ENCODE results near the gene CACFD1.

CACFD1 gene

GRCh38 chr9:133512253-133513213 is 52.8 kb downstream of the CACFD1 start:
- Histone ChIP-seq H4K91ac (ENCODE audit: low read depth, low read length, poor library complexity) (no peak overlapping the region), H2BK5ac (ENCODE audit: low read length) (peak overlapping the region; percentile 4), H3K14ac (ENCODE audit: low read length) (peak overlapping the region; percentile 11), H2BK120ac (ENCODE audit: low read depth, low read length) (no peak overlapping the region), H3K4me3 (ENCODE audit: low read length in 2 of 2) (peak overlapping the region in 1 of 2 donors; percentile 65), H2AFZ (ENCODE audit: low read length) (no peak overlapping the region), H3K9ac (ENCODE audit: low read depth, low read length, poor library complexity) (peak overlapping the region; percentile 82), H3K4me2 (ENCODE audit: insufficient read depth, low read length, poor library complexity, severe bottlenecking) (no peak overlapping the region), H3K4me1 (ENCODE audit: control insufficient read depth in 2 of 2, insufficient read depth in 1 of 2, low read depth in 1 of 2, low read length in 2 of 2) (peaks cover 14 to 18% of the 10 kb centered on the region in 2 donors), H3K4ac (ENCODE audit: low read length) (no peak overlapping the region), H3K27me3 (ENCODE audit: control insufficient read depth in 3 of 3, insufficient read depth in 3 of 3, low read depth in 1 of 3, low read length in 3 of 3) (peaks cover 0 to 15% (median 2%) of the 10 kb centered on the region in 3 experiments), H3K9me3 (replicated peaks in 1 of 2; ENCODE audit: control insufficient read depth in 2 of 2, insufficient read depth in 1 of 2, low read depth in 1 of 2, low read length in 2 of 2) (peaks cover 0 to 9% of the 10 kb centered on the region in 2 donors), H3K79me1 (ENCODE audit: low read depth, low read length) (peaks cover 9% of the 10 kb centered on the region), H2BK15ac (ENCODE audit: low read length) (peak overlapping the region; percentile 72), H4K8ac (ENCODE audit: low read depth, low read length) (peak overlapping the region; percentile 89), H2AK5ac (ENCODE audit: low read depth, low read length) (peak overlapping the region; percentile 76), H3K27ac (replicated peaks; ENCODE audit: low read length) (no peak overlapping the region), H3K18ac (ENCODE audit: low read length) (peak overlapping the region; percentile 20), H3K23ac (ENCODE audit: low read depth, low read length, poor library complexity) (peak overlapping the region; percentile 46), H2BK12ac (ENCODE audit: low read length) (no peak overlapping the region), H3K36me3 (replicated peaks in 1 of 2; ENCODE audit: control insufficient read depth in 2 of 2, insufficient read depth in 2 of 2, low read length in 2 of 2) (peaks cover 0 to 4% of the 10 kb centered on the region in 2 donors)
- whole genome bisulfite sequencing, 2 donors (ENCODE audit: extremely low coverage in 2 of 2, insufficient read length in 2 of 2, insufficient replicate concordance in 1 of 2) = no CpG with 5 or more reads among the region's 19 CpGs
- no peak for DNase-seq (ENCODE audit: low spot score)

- Histone ChIP-seq H3K4me3 (ENCODE audit: low read length in 2 of 2) (no peak overlapping the region), H3K18ac (ENCODE audit: low read length) (peak overlapping the region; percentile 53), H3K36me3 (replicated peaks in 1 of 2; ENCODE audit: control insufficient read depth in 2 of 2, insufficient read depth in 2 of 2, low read length in 2 of 2) (peaks cover 0 to 4% of the 10 kb centered on the region in 2 donors), H2BK15ac (ENCODE audit: low read length) (peak overlapping the region; percentile 72), H3K4me1 (ENCODE audit: control insufficient read depth in 2 of 2, insufficient read depth in 1 of 2, low read depth in 1 of 2, low read length in 2 of 2) (peaks cover 14 to 18% of the 10 kb centered on the region in 2 donors), H3K79me1 (ENCODE audit: low read depth, low read length) (peaks cover 9% of the 10 kb centered on the region), H3K23ac (ENCODE audit: low read depth, low read length, poor library complexity) (peak overlapping the region; percentile 40), H2BK120ac (ENCODE audit: low read depth, low read length) (no peak overlapping the region), H4K91ac (ENCODE audit: low read depth, low read length, poor library complexity) (no peak overlapping the region), H4K8ac (ENCODE audit: low read depth, low read length) (no peak overlapping the region), H3K9ac (ENCODE audit: low read depth, low read length, poor library complexity) (no peak overlapping the region), H3K27ac (replicated peaks; ENCODE audit: low read length) (no peak overlapping the region), H3K9me3 (replicated peaks in 1 of 2; ENCODE audit: control insufficient read depth in 2 of 2, insufficient read depth in 1 of 2, low read depth in 1 of 2, low read length in 2 of 2) (peaks cover 0 to 9% of the 10 kb centered on the region in 2 donors), H2BK12ac (ENCODE audit: low read length) (no peak overlapping the region), H2AFZ (ENCODE audit: low read length) (no peak overlapping the region), H3K4me2 (ENCODE audit: insufficient read depth, low read length, poor library complexity, severe bottlenecking) (no peak overlapping the region), H3K4ac (ENCODE audit: low read length) (no peak overlapping the region), H2BK5ac (ENCODE audit: low read length) (peak overlapping the region; percentile 4), H3K27me3 (ENCODE audit: control insufficient read depth in 3 of 3, insufficient read depth in 3 of 3, low read depth in 1 of 3, low read length in 3 of 3) (peaks cover 0 to 8% (median 2%) of the 10 kb centered on the region in 3 experiments), H3K14ac (ENCODE audit: low read length) (no peak overlapping the region), H2AK5ac (ENCODE audit: low read depth, low read length) (peak overlapping the region; percentile 76)
- DNase-seq (ENCODE audit: low spot score) = no peak
- no CpG with 5 or more reads among the region's 28 CpGs for WGBS, 2 donors (ENCODE audit: extremely low coverage in 2 of 2, insufficient read length in 2 of 2, insufficient replicate concordance in 1 of 2)
Measured at GRCh38 chr9:133513214-133514100, 53.7 kb downstream of the CACFD1 start.

DNA sequence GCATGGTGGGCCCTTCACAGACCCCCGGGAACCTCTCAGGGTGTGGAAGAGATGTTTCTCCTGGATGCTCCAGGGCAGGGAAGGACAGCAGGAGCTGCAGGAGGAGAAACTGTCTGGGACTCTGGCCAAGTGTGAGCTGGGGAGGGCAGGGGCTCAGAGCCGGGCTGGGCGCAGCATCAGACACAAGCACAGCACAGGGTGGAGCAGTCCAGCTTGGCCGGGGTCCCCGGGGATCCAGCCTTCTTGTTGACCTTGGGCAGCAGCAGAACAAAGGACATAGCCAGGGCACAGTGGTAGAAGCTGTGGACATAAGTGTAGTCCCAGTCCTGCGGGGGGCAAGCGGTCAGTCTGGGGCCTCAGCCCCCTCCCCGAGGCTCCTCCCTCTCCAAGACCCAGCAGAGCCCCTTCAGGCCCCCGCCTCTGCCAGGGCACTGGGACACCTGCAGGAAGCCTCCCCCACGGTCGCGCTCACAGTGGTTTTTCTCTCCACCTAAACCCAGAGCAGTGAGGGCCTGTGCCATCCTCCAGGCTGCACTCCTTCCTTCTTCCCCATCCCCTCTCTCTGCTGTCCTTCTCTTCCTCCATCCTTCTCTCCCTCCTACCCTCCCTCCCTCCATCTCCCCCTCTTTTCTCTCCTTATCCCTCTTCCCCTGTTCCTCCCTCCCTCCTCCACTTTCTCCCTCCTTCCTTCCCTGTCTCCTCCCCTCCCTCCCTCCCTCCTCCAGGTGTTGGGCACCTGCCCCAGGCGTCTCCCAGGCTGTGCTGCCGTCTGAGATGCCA is 54.9 kb downstream of the CACFD1 start:
- Histone ChIP-seq H3K4me3 (ENCODE audit: low read length in 2 of 2) (no peak overlapping the region), H2BK12ac (ENCODE audit: low read length) (no peak overlapping the region), H3K4me1 (ENCODE audit: control insufficient read depth in 2 of 2, insufficient read depth in 1 of 2, low read depth in 1 of 2, low read length in 2 of 2) (peaks cover 5 to 11% of the 10 kb centered on the region in 2 donors), H2BK120ac (ENCODE audit: low read depth, low read length) (no peak overlapping the region), H2AK5ac (ENCODE audit: low read depth, low read length) (peak overlapping the region; percentile 91), H2BK5ac (ENCODE audit: low read length) (no peak overlapping the region), H2AFZ (ENCODE audit: low read length) (no peak overlapping the region), H3K27ac (replicated peaks; ENCODE audit: low read length) (no peak overlapping the region), H3K79me1 (ENCODE audit: low read depth, low read length) (peaks cover 9% of the 10 kb centered on the region), H3K36me3 (replicated peaks in 1 of 2; ENCODE audit: control insufficient read depth in 2 of 2, insufficient read depth in 2 of 2, low read length in 2 of 2) (peaks cover 0 to 4% of the 10 kb centered on the region in 2 donors), H3K9ac (ENCODE audit: low read depth, low read length, poor library complexity) (no peak overlapping the region), H3K18ac (ENCODE audit: low read length) (no peak overlapping the region), H3K4ac (ENCODE audit: low read length) (no peak overlapping the region), H3K27me3 (ENCODE audit: control insufficient read depth in 3 of 3, insufficient read depth in 3 of 3, low read depth in 1 of 3, low read length in 3 of 3) (peaks cover 0 to 8% (median 2%) of the 10 kb centered on the region in 3 experiments), H3K14ac (ENCODE audit: low read length) (no peak overlapping the region), H3K4me2 (ENCODE audit: insufficient read depth, low read length, poor library complexity, severe bottlenecking) (no peak overlapping the region), H4K91ac (ENCODE audit: low read depth, low read length, poor library complexity) (no peak overlapping the region), H2BK15ac (ENCODE audit: low read length) (no peak overlapping the region), H3K9me3 (replicated peaks in 1 of 2; ENCODE audit: control insufficient read depth in 2 of 2, insufficient read depth in 1 of 2, low read depth in 1 of 2, low read length in 2 of 2) (peaks cover 0 to 9% of the 10 kb centered on the region in 2 donors), H3K23ac (ENCODE audit: low read depth, low read length, poor library complexity) (no peak overlapping the region), H4K8ac (ENCODE audit: low read depth, low read length) (no peak overlapping the region)
- no peak for DNase-seq (ENCODE audit: low spot score)
- no CpG with 5 or more reads among the region's 14 CpGs for WGBS, 2 donors (ENCODE audit: extremely low coverage in 2 of 2, insufficient read length in 2 of 2, insufficient replicate concordance in 1 of 2)
